Liver (tissue), 9 donors: ENCODE data around the gene OR6P1. TPM values are rescaled to one million over a fixed set of nuclear protein-coding genes. Genes with fewer than 3 reads are reported as not detected.

Source experiments
- DNase-seq: peaks from one replicate; pipeline ENCODE4 v3.0.0-alpha.2; 2017; ENCODE audit warnings: low spot score
- H3K27ac ChIP-seq, 2 donors: one replicate each; pipeline ENCODE4 v1.7.0; 2013; ENCODE audit warnings: inconsistent platforms in 2 of 2, low read length in 2 of 2, control low read depth in 1 of 2, low read depth in 1 of 2, mild to moderate bottlenecking in 1 of 2
- H3K27me3 ChIP-seq, 4 donors: one replicate each; pipeline versions ENCODE4 v1.6.1 to v1.7.0; 2013; ENCODE audit warnings: low read length in 3 of 4, inconsistent platforms in 1 of 4, mild to moderate bottlenecking in 1 of 4, moderate library complexity in 1 of 4; ENCODE audit not compliant: control insufficient read depth in 4 of 4, insufficient read depth in 4 of 4
- H3K36me3 ChIP-seq, 4 donors: one replicate each; pipeline versions ENCODE4 v1.6.1 to v1.7.0; 2013; ENCODE audit warnings: low read length in 3 of 4, mild to moderate bottlenecking in 3 of 4, low read depth in 1 of 4, moderate library complexity in 1 of 4; ENCODE audit not compliant: control insufficient read depth in 4 of 4, insufficient read depth in 3 of 4
- H3K4me1 ChIP-seq, 4 donors: one replicate each; pipeline versions ENCODE4 v1.6.1 to v1.7.0; 2013; ENCODE audit warnings: low read length in 3 of 4, mild to moderate bottlenecking in 3 of 4, moderate library complexity in 1 of 4; ENCODE audit not compliant: control insufficient read depth in 4 of 4, insufficient read depth in 4 of 4
- H3K4me3 ChIP-seq, 3 donors: one replicate each; pipeline versions ENCODE4 v1.6.1 to v1.7.0; 2013; ENCODE audit warnings: low read length in 3 of 3, control low read depth in 1 of 3, low read depth in 1 of 3, mild to moderate bottlenecking in 1 of 3
- H3K9ac ChIP-seq, 2 donors: one replicate each; pipeline ENCODE4 v1.7.0; 2013; ENCODE audit warnings: low read length in 2 of 2, mild to moderate bottlenecking in 2 of 2, moderate library complexity in 2 of 2, control low read depth in 1 of 2, low read depth in 1 of 2
- H3K9me3 ChIP-seq, 4 donors: one replicate each; pipeline versions ENCODE4 v1.6.1 to v1.7.0; 2013; ENCODE audit warnings: low read length in 3 of 4; ENCODE audit not compliant: control insufficient read depth in 4 of 4
- FOXA1 ChIP-seq: IDR thresholded peaks from 2 replicates; pipeline ENCODE4 v1.6.1; 2016; ENCODE audit warnings: antibody characterized with exemption
- FOXA2 ChIP-seq: IDR thresholded peaks from 2 replicates; pipeline ENCODE4 v1.6.1; 2016; ENCODE audit warnings: antibody characterized with exemption
- GABPA ChIP-seq, 2 donors: IDR thresholded peaks in 1 of 2; conservative IDR thresholded peaks in 1 of 2; 2 replicates each; pipeline ENCODE4 v1.6.1; 2016; ENCODE audit warnings: antibody characterized with exemption in 2 of 2, mild to moderate bottlenecking in 1 of 2, moderate library complexity in 1 of 2
- HNF4A ChIP-seq, 2 donors: conservative IDR thresholded peaks; 2 replicates each; pipeline ENCODE4 v1.6.1; 2016; ENCODE audit warnings: antibody characterized with exemption in 2 of 2, mild to moderate bottlenecking in 2 of 2
- HNF4G ChIP-seq: IDR thresholded peaks from 2 replicates; pipeline ENCODE4 v1.6.1; 2016; ENCODE audit warnings: antibody characterized with exemption
- JUND ChIP-seq, 2 donors: IDR thresholded peaks; 2 replicates each; pipeline ENCODE4 v1.6.1; 2016; ENCODE audit warnings: antibody characterized with exemption in 2 of 2
- RAD21 ChIP-seq, 2 donors: IDR thresholded peaks; 2 replicates each; pipeline ENCODE4 v1.6.1; 2016; ENCODE audit warnings: antibody characterized with exemption in 2 of 2, mild to moderate bottlenecking in 2 of 2
- RXRA ChIP-seq, 2 donors: IDR thresholded peaks; 2 replicates each; pipeline ENCODE4 v1.6.1; 2017 to 2018; ENCODE audit warnings: antibody characterized with exemption in 2 of 2, mild to moderate bottlenecking in 1 of 2
- SP1 ChIP-seq: IDR thresholded peaks from 2 replicates; pipeline ENCODE4 v1.6.1; 2018; ENCODE audit warnings: antibody characterized with exemption, mild to moderate bottlenecking
- TAF1 ChIP-seq: conservative IDR thresholded peaks from 2 replicates; pipeline ENCODE4 v1.6.1; 2016; ENCODE audit warnings: antibody characterized with exemption, mild to moderate bottlenecking
- YY1 ChIP-seq: IDR thresholded peaks from 2 replicates; pipeline ENCODE4 v1.6.1; 2016; ENCODE audit warnings: antibody characterized with exemption, mild to moderate bottlenecking
- WGBS: extraction: QIAGEN DNeasy Blood & Tissue Kit; methylation state at CpG from one replicate; pipeline ENCODE4 v1.1.7; 2013; 5-methylcytosine and 5-hydroxymethylcytosine counted together
- polyA plus RNA-seq, 2 donors: library from polyadenylated mRNA; stranded (reverse) in 1 of 2; unstranded in 1 of 2; fragments of 200-250 nt in 1 of 2; fragments of >200 nt in 1 of 2; fragmentation: Nextera tagmentation in 1 of 2; extraction: Ambion mirVana in 1 of 2; gene quantifications; one replicate each; pipeline versions ENCODE4 v1.2.1 to v1.2.3, GENCODE V29; 2013 to 2015
- total RNA-seq, 2 donors: library from RNA; depleted of rRNA; stranded (reverse); fragments of >200 nt; gene quantifications; one replicate each; pipeline ENCODE4 v1.2.3, GENCODE V29; 2014
- TF ChIP-seq, protein P1 (sequence below): IDR thresholded peaks from 2 replicates; pipeline ENCODE4 v1.6.1; 2016; ENCODE audit warnings: antibody characterized with exemption
- TF ChIP-seq, protein P2 (sequence below): fragments of 150-350 bp; IDR thresholded peaks from 2 replicates; pipeline ENCODE4 v1.5.1; 2017; ENCODE audit warnings: improper control_type of control experiment, low read depth, low read length; ENCODE audit not compliant: missing input control
- TF ChIP-seq, protein P3 (sequence below): IDR thresholded peaks from 2 replicates; pipeline ENCODE4 v1.6.1; 2016; ENCODE audit warnings: antibody characterized with exemption
- TF ChIP-seq, protein P4 (sequence below): IDR thresholded peaks from 2 replicates; pipeline ENCODE4 v1.6.1; 2016; ENCODE audit warnings: antibody characterized with exemption, mild to moderate bottlenecking
- donor health status: healthy.
- donor health status: healthy.
- donor health status: healthy.
- donor health status: healthy.
- donor health status: healthy.

OR6P1 gene
- total and polyA plus RNA-seq, 4 donors = not detected

DNA sequence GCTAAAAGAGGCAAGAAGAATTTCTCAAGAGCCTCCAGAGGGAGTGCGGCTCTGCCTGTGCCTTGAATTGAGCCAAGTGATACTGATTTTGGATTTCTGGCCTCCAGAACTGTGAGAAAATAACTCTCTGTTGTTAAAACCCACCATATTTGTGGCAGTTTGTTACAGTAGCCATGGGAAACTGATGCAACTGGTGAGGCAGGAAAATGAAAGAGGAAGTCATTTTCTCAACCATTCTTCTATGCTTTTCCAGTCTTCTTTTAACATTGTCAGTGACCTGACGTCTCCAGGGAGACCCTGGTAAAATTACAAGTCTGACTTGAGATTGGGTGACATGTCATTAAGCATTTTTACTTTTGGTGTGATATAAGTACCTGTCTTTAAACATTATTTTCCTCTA, 5.8 kb downstream of the OR6P1 start:
- Histone ChIP-seq H3K27ac (no peak overlapping the region), H3K4me1 (no peaks in the 10 kb centered on the region), H3K27me3 (peaks cover 0 to 2% (median 0%) of the 10 kb centered on the region in 4 donors), H3K36me3 (no peaks in the 10 kb centered on the region), H3K4me3 (no peak overlapping the region), H3K9me3 (no peaks in the 10 kb centered on the region), H3K9ac (no peak overlapping the region)
- TF ChIP-seq YY1 (no peak), FOXA1 (no peak), SP1 (no peak)
- TF ChIP-seq, protein P1, sequence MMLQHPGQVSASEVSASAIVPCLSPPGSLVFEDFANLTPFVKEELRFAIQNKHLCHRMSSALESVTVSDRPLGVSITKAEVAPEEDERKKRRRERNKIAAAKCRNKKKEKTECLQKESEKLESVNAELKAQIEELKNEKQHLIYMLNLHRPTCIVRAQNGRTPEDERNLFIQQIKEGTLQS = no peak
- TF ChIP-seq, protein P2, sequence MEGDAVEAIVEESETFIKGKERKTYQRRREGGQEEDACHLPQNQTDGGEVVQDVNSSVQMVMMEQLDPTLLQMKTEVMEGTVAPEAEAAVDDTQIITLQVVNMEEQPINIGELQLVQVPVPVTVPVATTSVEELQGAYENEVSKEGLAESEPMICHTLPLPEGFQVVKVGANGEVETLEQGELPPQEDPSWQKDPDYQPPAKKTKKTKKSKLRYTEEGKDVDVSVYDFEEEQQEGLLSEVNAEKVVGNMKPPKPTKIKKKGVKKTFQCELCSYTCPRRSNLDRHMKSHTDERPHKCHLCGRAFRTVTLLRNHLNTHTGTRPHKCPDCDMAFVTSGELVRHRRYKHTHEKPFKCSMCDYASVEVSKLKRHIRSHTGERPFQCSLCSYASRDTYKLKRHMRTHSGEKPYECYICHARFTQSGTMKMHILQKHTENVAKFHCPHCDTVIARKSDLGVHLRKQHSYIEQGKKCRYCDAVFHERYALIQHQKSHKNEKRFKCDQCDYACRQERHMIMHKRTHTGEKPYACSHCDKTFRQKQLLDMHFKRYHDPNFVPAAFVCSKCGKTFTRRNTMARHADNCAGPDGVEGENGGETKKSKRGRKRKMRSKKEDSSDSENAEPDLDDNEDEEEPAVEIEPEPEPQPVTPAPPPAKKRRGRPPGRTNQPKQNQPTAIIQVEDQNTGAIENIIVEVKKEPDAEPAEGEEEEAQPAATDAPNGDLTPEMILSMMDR = no peak
- DNase-seq = no peak
- 53% methylated on average over 2 of the region's 2 CpGs for WGBS

DNA sequence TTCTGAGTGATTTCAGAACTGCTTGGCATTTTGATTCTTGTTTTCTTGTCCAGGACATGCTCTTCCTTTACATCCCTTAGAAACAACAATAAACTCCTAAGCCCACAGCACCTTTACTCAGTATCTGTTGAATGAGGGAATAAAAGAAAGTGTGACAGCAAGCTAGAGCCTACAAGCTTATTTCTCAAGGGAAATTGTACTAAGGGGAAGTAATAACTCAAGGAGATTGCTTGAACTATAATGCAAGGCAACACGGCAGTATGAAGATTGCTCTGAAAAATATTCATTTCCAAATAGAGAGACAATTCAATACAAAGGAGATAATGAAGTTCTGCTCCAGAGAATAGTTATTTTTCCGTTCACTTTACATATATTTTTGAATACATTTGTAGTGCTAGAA, 6.5 kb downstream of the OR6P1 start:
- Histone ChIP-seq H3K36me3 (no peaks in the 10 kb centered on the region), H3K4me3 (no peak overlapping the region), H3K9me3 (no peaks in the 10 kb centered on the region), H3K27ac (no peak overlapping the region), H3K27me3 (peaks cover 0 to 2% (median 0%) of the 10 kb centered on the region in 4 donors), H3K4me1 (no peaks in the 10 kb centered on the region), H3K9ac (no peak overlapping the region)
- 62% methylated on average over 2 of the region's 2 CpGs for WGBS
- TF ChIP-seq GABPA (IDR thresholded peaks at IDR 0.05 in 1 of 2, conservative IDR thresholded peaks at IDR 0.05 in 1 of 2) (no peak), FOXA1 (no peak), JUND (IDR thresholded peaks at IDR 0.05) (no peak), HNF4A (conservative IDR thresholded peaks at IDR 0.05) (no peak), YY1 (no peak), FOXA2 (no peak), SP1 (no peak), RAD21 (IDR thresholded peaks at IDR 0.05) (no peak), TAF1 (no peak), RXRA (IDR thresholded peaks at IDR 0.05) (no peak), HNF4G (no peak)
- TF ChIP-seq, protein P3, sequence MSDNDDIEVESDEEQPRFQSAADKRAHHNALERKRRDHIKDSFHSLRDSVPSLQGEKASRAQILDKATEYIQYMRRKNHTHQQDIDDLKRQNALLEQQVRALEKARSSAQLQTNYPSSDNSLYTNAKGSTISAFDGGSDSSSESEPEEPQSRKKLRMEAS = no peak
- TF ChIP-seq, protein P4, sequence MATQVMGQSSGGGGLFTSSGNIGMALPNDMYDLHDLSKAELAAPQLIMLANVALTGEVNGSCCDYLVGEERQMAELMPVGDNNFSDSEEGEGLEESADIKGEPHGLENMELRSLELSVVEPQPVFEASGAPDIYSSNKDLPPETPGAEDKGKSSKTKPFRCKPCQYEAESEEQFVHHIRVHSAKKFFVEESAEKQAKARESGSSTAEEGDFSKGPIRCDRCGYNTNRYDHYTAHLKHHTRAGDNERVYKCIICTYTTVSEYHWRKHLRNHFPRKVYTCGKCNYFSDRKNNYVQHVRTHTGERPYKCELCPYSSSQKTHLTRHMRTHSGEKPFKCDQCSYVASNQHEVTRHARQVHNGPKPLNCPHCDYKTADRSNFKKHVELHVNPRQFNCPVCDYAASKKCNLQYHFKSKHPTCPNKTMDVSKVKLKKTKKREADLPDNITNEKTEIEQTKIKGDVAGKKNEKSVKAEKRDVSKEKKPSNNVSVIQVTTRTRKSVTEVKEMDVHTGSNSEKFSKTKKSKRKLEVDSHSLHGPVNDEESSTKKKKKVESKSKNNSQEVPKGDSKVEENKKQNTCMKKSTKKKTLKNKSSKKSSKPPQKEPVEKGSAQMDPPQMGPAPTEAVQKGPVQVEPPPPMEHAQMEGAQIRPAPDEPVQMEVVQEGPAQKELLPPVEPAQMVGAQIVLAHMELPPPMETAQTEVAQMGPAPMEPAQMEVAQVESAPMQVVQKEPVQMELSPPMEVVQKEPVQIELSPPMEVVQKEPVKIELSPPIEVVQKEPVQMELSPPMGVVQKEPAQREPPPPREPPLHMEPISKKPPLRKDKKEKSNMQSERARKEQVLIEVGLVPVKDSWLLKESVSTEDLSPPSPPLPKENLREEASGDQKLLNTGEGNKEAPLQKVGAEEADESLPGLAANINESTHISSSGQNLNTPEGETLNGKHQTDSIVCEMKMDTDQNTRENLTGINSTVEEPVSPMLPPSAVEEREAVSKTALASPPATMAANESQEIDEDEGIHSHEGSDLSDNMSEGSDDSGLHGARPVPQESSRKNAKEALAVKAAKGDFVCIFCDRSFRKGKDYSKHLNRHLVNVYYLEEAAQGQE = no peak
- TF ChIP-seq, protein P1 = no peak
- DNase-seq = no peak
